Activated T-helper 1 cell treated with anti-CD3 and anti-CD28 coated beads, Interleukin-2, amount 50 U/mL, for 16 hours (primary cell): ENCODE data around the gene ENSA.
A peak's percentile ranks its signal among the peaks of the same experiment; 100 is the strongest.
"Not testable (repeated sequence)": the region's sequence is repeated elsewhere in the genome, so short reads cannot be mapped to it uniquely, and the experiment has no call there.

Experiments used
- DNase-seq, 2 donors: peaks; one replicate each; pipeline ENCODE4 v3.0.0-alpha.2; 2020; ENCODE audit warnings: low read depth in 1 of 2, low spot score in 1 of 2

Gene ENSA

GRCh38 chr1:150629115-150629928 is at the start of gene ENSA:
ENSA (minus strand) TSS chr1:150629612; CDS start chr1:150629470, 142 bp downstream.
- peak; percentile 85 to 89 for DNase-seq

GRCh38 chr1:150678988-150679387 is 49.6 kb upstream of the ENSA start:
- no peak for DNase-seq

GRCh38 chr1:150674881-150675280 is 45.5 kb upstream of the ENSA start:
- no peak for DNase-seq

- no peak for DNase-seq
Observed at GRCh38 chr1:150663321-150663720, 33.9 kb upstream of the ENSA start.

- DNase-seq, result no peak
Observed at GRCh38 chr1:150662811-150663210, 33.4 kb upstream of the ENSA start.

GRCh38 chr1:150661156-150661555 is 31.7 kb upstream of the ENSA start:
- DNase-seq, result no peak

GRCh38 chr1:150660584-150660983 is 31.2 kb upstream of the ENSA start:
- no peak for DNase-seq

- DNase-seq, result not testable (repeated sequence)
Observed at GRCh38 chr1:150657064-150657463, 27.7 kb upstream of the ENSA start.

- DNase-seq, result not testable (repeated sequence)
Observed at GRCh38 chr1:150654635-150655034, 25.2 kb upstream of the ENSA start.

- DNase-seq, result no peak
Observed at GRCh38 chr1:150650193-150650592, 20.8 kb upstream of the ENSA start.

GRCh38 chr1:150649441-150650075 is 20.1 kb upstream of the ENSA start:
- no peak for DNase-seq

GRCh38 chr1:150642296-150642695 is 12.9 kb upstream of the ENSA start:
- DNase-seq, result no peak

GRCh38 chr1:150641126-150641815 is 11.9 kb upstream of the ENSA start:
- DNase-seq, result not testable (repeated sequence)

- not testable (repeated sequence) for DNase-seq
Observed at GRCh38 chr1:150638430-150638829, 9.0 kb upstream of the ENSA start.

- DNase-seq, result not testable (repeated sequence)
Observed at GRCh38 chr1:150634839-150635622, 5.6 kb upstream of the ENSA start.

- DNase-seq, result no peak
Observed at GRCh38 chr1:150628766-150629114, 672 bp downstream of the ENSA start.

- DNase-seq, result no peak
Observed at GRCh38 chr1:150627826-150628410, 1.5 kb downstream of the ENSA start.

- no peak for DNase-seq
Observed at GRCh38 chr1:150626150-150626549, 3.3 kb downstream of the ENSA start.

GRCh38 chr1:150624546-150624945 is 4.9 kb downstream of the ENSA start:
- DNase-seq, result not testable (repeated sequence)

GRCh38 chr1:150624134-150624533 is 5.3 kb downstream of the ENSA start:
- not testable (repeated sequence) for DNase-seq
